Nephron (organoid): ENCODE results near the gene SCT.

Source experiments
- H3K27ac Mint-ChIP-seq, 3 experiments: 2 replicates each; pipeline ENCODE4 v1.8.0; 2020; ENCODE audit warnings: mixed read lengths in 3 of 3, mild to moderate bottlenecking in 2 of 3, moderate library complexity in 1 of 3
- H3K27me3 Mint-ChIP-seq: 2 replicates; pipeline ENCODE4 v1.8.0; 2021; ENCODE audit warnings: low read depth, mild to moderate bottlenecking, moderate library complexity, mixed read lengths
- H3K36me3 Mint-ChIP-seq: 2 replicates; pipeline ENCODE4 v1.8.0; 2020; ENCODE audit warnings: low read depth, mixed read lengths
- H3K4me1 Mint-ChIP-seq: 2 replicates; pipeline ENCODE4 v1.8.0; 2020; ENCODE audit warnings: mixed read lengths
- H3K4me3 Mint-ChIP-seq, 3 experiments: 2 replicates each; pipeline ENCODE4 v1.8.0; 2020; ENCODE audit warnings: mild to moderate bottlenecking in 3 of 3, mixed read lengths in 3 of 3, moderate library complexity in 2 of 3
- H3K9me3 Mint-ChIP-seq: 2 replicates; pipeline ENCODE4 v1.8.0; 2020; ENCODE audit warnings: mixed read lengths
- TF ChIP-seq, protein P1 (sequence below), 3 experiments: fragments of 200-600 bp; sonication (generic); IDR thresholded peaks; one replicate each; pipeline ENCODE4 v1.5.0; 2021; ENCODE audit warnings: antibody characterized with exemption in 3 of 3; ENCODE audit not compliant: unreplicated experiment in 3 of 3

The SCT gene

DNA sequence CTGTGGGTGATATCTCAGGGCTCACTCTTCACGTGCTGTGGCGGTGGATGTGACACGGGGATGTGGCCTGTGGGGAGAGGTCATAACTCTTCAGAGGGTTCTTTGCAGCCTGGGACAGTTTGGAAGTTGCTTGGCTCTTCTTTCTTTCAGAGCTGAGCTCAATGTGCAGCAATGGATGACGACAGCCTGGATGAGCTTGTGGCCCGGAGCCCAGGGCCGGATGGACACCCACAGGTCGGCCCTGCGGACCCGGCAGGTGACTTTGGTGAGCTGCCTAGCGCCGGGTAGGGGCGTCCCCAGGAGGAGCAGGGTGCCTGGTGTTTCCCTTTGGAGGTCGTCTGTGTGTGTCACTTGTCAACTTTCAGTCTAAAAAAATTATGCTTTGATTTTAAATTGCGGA, 45.6 kb downstream of the SCT start:
- peak overlapping the region; percentile 38 to 72 (median 66) for H3K4me3 Mint-ChIP-seq
- TF ChIP-seq, protein P1, sequence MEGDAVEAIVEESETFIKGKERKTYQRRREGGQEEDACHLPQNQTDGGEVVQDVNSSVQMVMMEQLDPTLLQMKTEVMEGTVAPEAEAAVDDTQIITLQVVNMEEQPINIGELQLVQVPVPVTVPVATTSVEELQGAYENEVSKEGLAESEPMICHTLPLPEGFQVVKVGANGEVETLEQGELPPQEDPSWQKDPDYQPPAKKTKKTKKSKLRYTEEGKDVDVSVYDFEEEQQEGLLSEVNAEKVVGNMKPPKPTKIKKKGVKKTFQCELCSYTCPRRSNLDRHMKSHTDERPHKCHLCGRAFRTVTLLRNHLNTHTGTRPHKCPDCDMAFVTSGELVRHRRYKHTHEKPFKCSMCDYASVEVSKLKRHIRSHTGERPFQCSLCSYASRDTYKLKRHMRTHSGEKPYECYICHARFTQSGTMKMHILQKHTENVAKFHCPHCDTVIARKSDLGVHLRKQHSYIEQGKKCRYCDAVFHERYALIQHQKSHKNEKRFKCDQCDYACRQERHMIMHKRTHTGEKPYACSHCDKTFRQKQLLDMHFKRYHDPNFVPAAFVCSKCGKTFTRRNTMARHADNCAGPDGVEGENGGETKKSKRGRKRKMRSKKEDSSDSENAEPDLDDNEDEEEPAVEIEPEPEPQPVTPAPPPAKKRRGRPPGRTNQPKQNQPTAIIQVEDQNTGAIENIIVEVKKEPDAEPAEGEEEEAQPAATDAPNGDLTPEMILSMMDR (IDR thresholded peaks at IDR 0.05; ENCODE audit: unreplicated experiment in 3 of 3) = no peak
- peaks cover 19% of the 10 kb centered on the region for H3K36me3 Mint-ChIP-seq
- no peaks in the 10 kb centered on the region for H3K9me3 Mint-ChIP-seq
- peaks cover under 1% of the 10 kb centered on the region for H3K27me3 Mint-ChIP-seq
- H3K4me1 Mint-ChIP-seq = peaks cover 18% of the 10 kb centered on the region
- H3K27ac Mint-ChIP-seq = no peak overlapping the region

DNA sequence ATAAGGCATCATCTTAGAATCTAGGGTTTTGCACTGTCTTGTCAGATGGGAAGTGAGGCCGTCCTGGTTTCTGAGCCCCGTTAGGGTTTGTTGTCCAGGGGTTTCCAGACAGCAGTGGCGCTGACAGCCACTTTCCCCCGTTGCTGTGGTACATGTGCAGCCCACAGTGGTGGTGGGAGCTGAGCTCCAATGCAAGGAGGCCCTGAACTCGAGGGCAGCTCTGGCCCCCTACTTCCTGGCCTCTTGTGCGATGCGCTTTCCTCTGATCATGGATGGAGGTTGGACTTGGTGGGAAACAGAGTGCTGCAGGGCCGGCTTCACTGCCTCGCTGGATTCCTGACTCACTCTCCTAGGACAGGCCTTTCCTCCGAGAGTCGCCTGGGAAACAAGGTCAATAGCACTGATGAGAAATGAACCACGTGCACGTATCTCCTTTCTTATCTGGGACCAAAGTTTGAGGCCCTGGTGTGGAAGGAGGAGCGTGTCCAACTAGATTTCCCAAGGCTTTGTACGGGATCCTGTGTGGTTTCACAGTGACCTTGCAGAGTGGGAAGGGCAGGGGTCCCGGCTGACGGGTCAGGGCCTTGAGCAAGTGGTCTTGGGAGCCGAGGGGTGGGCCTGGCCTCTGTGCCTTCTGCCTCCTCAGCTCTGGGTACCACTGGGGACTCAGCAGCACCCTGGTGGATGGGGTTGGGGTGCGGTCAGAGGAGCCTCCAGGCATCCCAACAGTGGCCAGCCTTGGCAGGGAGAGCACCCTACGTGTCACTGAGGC, 47.0 kb downstream of the SCT start:
- no peaks in the 10 kb centered on the region for H3K9me3 Mint-ChIP-seq
- peak overlapping the region; percentile 67 to 93 (median 83) for H3K4me3 Mint-ChIP-seq
- H3K4me1 Mint-ChIP-seq = peaks cover 21% of the 10 kb centered on the region
- TF ChIP-seq, protein P1 (IDR thresholded peaks at IDR 0.05; ENCODE audit: unreplicated experiment in 3 of 3) = no peak
- peaks cover 15% of the 10 kb centered on the region for H3K36me3 Mint-ChIP-seq
- peak overlapping the region in 1 of 3 experiments; percentile 27 for H3K27ac Mint-ChIP-seq
- H3K27me3 Mint-ChIP-seq = peaks cover 8% of the 10 kb centered on the region

DNA sequence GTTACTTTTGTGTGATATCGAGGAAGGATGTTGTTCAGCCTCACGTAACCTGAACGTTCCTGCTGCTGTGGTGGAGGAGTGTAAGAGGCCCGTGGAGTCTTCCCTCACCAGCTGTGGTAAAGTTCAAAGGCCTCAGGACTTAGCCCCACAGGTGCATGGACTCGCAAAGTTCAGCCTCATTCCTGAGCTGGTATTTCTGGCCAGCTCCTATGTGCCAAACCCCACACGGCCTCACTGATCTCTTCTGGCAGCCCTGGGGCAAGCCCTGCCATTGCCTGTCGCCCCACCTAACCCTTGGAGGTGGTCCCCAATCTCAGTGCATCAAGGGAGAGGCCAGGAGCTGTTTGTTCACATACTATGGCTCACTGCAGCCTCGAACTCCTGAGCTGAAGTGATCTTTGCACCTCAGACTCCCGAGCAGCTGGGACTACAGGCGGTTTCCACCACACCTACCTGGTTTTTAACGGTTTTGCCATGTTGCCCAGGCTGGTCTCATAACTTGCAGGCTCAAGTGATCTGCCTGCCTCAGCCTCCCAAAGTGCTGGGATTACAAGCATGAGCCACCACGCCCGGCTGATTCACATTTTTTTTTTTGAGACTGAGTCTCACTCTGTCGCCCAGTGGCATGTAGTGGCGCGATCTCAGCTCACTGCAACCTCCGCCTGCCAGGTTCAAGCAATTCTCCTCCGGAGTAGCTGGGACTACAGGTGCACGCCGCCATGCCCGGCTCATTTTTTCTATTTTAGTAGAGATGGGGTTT, 48.5 kb downstream of the SCT start:
- H3K27me3 Mint-ChIP-seq = peaks cover 18% of the 10 kb centered on the region
- peak overlapping the region in 2 of 3 experiments; percentile 49 to 51 for H3K27ac Mint-ChIP-seq
- peaks cover 9% of the 10 kb centered on the region for H3K36me3 Mint-ChIP-seq
- TF ChIP-seq, protein P1 (IDR thresholded peaks at IDR 0.05; ENCODE audit: unreplicated experiment in 3 of 3) = no peak
- no peaks in the 10 kb centered on the region for H3K9me3 Mint-ChIP-seq
- H3K4me3 Mint-ChIP-seq = peak overlapping the region; percentile 89 to 93 (median 92)
- peaks cover 34% of the 10 kb centered on the region for H3K4me1 Mint-ChIP-seq

DNA sequence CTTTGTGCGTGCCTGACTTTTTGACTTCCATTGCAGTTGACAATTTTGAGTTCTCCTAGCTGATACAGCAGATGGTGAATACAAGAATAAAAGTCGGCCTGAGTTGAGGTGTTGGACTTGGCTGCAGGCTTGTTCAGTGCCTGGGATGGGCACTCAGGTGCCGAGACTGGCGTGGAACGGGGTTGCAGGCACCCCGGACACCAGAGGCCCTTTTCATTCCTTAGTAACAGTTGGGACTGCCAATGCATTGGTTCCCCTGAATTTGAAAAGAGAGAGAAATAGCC, 49.4 kb downstream of the SCT start:
- Mint-ChIP-seq H3K9me3 (no peaks in the 10 kb centered on the region), H3K27ac (peak overlapping the region; percentile 74 to 92 (median 88)), H3K27me3 (peaks cover 22% of the 10 kb centered on the region), H3K36me3 (peaks cover 9% of the 10 kb centered on the region), H3K4me1 (peaks cover 34% of the 10 kb centered on the region), H3K4me3 (peak overlapping the region; percentile 89 to 93 (median 92))
- TF ChIP-seq, protein P1 (IDR thresholded peaks at IDR 0.05; ENCODE audit: unreplicated experiment in 3 of 3) = no peak

DNA sequence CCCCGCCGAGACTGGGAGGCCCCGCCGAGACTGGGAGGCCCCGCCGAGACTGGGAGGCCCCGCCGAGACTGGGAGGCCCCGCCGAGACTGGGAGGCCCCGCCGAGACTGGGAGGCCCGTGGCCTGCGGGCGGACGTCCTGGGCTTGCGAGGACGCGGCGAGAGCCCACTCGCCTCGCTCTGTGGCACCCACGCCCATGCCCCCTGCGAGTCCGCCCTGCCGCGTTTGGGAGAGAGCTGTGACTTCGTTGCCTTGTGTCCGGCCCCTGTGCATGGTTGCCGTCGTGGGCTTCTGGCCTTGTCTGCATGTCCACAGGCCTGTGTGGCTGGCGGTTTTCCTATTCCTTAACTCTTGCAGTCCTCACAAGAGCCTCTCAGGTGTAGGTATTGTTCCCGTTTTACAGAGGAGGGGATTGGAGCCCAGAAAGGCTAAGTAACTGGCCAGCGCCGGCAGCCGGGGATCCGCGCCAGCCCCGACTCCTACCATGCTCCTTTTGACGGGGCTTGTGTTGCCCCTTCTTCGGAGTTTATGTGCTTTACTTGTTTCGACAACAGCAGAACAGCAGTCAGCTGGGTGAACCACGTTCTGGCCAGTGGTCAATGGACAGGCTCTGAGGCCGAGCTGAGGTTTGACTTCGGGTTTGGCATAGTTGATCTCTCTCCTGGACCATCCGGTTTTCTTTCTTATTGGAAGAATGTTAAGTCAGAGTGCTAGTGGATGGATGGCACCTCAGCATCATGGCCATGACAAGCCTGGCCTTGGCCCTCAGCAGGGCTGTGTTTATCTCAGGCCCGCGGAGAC, 50.0 kb downstream of the SCT start:
- no peaks in the 10 kb centered on the region for H3K9me3 Mint-ChIP-seq
- H3K27ac Mint-ChIP-seq = peak overlapping the region; percentile 74 to 92 (median 88)
- H3K36me3 Mint-ChIP-seq = peaks cover 9% of the 10 kb centered on the region
- H3K4me1 Mint-ChIP-seq = peaks cover 34% of the 10 kb centered on the region
- H3K4me3 Mint-ChIP-seq = peak overlapping the region; percentile 89 to 93 (median 92)
- TF ChIP-seq, protein P1 (IDR thresholded peaks at IDR 0.05; ENCODE audit: unreplicated experiment in 3 of 3) = no peak
- H3K27me3 Mint-ChIP-seq = peaks cover 22% of the 10 kb centered on the region
